Cardiac muscle cell (in vitro differentiated cells and primary cell): ENCODE data around the gene RUNX3. TPM values are rescaled to one million over a fixed set of nuclear protein-coding genes. Genes with fewer than 3 reads are reported as not detected.

Experiments used
- DNase-seq, 2 donors: peaks; one replicate each; pipeline versions ENCODE4 v3.0.0 to v3.0.0-alpha.2; 2010 to 2017; ENCODE audit warnings: low read depth in 1 of 2, low spot score in 1 of 2
- H3K27ac ChIP-seq: fragments of 200-600 bp; sonication (generic); 2 replicates; pipeline ENCODE4 v1.5.1; 2016
- H3K27me3 ChIP-seq: fragments of 200-600 bp; sonication (generic); 2 replicates; pipeline ENCODE4 v1.6.0; 2016; ENCODE audit warnings: control low read depth
- H3K36me3 ChIP-seq: fragments of 200-600 bp; sonication (generic); 2 replicates; pipeline ENCODE4 v1.5.1; 2016; ENCODE audit warnings: control low read depth
- H3K4me1 ChIP-seq: fragments of 200-600 bp; sonication (generic); 2 replicates; pipeline ENCODE4 v1.8.1; 2017; ENCODE audit warnings: low read depth, mild to moderate bottlenecking, mixed run types
- H3K4me3 ChIP-seq: fragments of 200-600 bp; sonication (generic); 2 replicates; pipeline ENCODE4 v1.5.1; 2016; ENCODE audit warnings: mild to moderate bottlenecking
- H3K9me3 ChIP-seq: fragments of 200-600 bp; sonication (generic); 2 replicates; pipeline ENCODE4 v1.5.1; 2017; ENCODE audit warnings: low read depth, mild to moderate bottlenecking, control low read depth
- polyA plus RNA-seq: library from polyadenylated mRNA; unstranded; fragments of >200 nt; fragmentation: Nextera tagmentation; extraction: Ambion mirVana; gene quantifications from 2 replicates; pipeline ENCODE4 v1.2.1, GENCODE V29; 2016
- total RNA-seq: library from RNA; depleted of rRNA; stranded (reverse); fragments of >200 nt; gene quantifications from 2 replicates; pipeline ENCODE4 v1.2.3, GENCODE V29; 2016
- TF ChIP-seq, protein P1 (sequence below): IDR thresholded peaks from 2 replicates; pipeline ENCODE4 v1.5.1; 2012; ENCODE audit warnings: low read depth, mild to moderate bottlenecking, low read length

RUNX3 gene
- total and polyA plus RNA-seq, 2 experiments from 2014 or later, result not detected

DNA sequence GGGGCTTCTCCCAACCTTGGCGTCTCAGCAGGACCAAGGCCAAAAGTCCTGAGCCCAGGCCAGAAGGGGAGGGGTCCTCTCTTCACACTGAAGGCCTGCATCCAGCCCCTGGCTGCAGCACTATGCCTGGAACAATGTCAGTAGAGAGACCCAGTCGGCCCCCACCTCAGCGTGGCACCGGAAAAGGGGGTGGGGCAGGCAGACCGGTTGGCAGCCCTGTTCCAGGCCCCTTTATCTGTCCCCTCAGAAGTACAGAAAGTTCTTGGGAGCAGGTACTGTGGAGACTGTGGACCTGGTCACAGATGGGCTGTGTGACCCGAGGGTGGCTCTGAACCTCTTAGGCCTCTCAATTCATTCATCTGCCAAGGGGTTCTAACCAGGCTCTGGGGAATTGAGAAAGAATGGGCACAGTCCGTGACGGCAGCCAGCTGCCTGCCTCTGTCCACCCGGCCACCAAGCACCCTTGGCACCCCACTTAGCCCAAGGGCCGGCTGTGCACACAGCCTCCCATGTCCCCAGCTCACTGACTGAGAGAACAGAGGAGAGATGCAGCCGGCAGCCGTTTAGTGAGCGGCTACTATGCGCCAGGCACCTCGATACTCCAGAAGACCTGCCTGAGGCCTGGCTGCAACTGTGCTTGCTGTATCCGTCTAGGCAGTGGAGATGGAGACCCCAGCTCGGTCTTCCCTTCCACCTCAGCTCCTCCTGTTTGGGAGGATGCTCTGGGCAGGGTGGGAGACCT lies 23.9 kb downstream of the RUNX3 start:
- no peak for DNase-seq
- Histone ChIP-seq H3K27ac (no peak overlapping the region), H3K9me3 (no peaks in the 10 kb centered on the region), H3K36me3 (no peaks in the 10 kb centered on the region), H3K27me3 (no peaks in the 10 kb centered on the region), H3K4me3 (no peak overlapping the region), H3K4me1 (no peaks in the 10 kb centered on the region)
- TF ChIP-seq, protein P1, sequence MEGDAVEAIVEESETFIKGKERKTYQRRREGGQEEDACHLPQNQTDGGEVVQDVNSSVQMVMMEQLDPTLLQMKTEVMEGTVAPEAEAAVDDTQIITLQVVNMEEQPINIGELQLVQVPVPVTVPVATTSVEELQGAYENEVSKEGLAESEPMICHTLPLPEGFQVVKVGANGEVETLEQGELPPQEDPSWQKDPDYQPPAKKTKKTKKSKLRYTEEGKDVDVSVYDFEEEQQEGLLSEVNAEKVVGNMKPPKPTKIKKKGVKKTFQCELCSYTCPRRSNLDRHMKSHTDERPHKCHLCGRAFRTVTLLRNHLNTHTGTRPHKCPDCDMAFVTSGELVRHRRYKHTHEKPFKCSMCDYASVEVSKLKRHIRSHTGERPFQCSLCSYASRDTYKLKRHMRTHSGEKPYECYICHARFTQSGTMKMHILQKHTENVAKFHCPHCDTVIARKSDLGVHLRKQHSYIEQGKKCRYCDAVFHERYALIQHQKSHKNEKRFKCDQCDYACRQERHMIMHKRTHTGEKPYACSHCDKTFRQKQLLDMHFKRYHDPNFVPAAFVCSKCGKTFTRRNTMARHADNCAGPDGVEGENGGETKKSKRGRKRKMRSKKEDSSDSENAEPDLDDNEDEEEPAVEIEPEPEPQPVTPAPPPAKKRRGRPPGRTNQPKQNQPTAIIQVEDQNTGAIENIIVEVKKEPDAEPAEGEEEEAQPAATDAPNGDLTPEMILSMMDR, result no peak

DNA sequence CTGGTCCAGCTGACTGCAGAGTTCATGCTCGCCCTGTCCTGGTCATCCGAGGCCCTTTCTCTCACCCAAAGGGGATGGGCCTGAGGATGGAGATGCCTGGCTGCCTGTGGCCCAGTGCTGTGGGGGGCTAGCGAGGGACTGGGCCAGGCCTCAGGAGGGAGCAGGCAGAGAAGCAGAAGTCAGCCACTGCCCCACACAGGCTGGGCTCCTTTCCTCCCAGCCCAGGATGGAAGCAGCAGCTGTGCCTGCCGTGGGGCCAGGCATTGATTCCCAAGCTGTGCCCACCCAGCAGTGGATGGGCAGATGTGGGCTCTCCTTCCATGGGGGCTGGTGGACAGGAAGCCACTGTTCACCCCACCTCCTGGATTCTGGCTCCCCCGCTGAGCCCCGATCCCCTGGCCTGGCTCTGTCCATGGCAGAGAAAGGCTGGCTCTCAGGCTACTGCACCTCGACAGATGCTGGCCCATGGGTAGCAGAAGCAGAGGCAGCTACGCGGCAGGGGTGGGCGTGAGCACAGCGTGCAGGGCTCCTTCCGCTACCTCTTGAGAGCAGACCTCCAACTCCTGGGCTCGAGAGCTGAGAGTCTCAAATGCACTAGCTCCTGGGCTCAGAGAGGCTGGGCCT lies 24.6 kb downstream of the RUNX3 start:
- no peaks in the 10 kb centered on the region for H3K9me3 ChIP-seq
- H3K36me3 ChIP-seq, result no peaks in the 10 kb centered on the region
- TF ChIP-seq, protein P1, result no peak
- no peak overlapping the region for H3K27ac ChIP-seq
- no peaks in the 10 kb centered on the region for H3K4me1 ChIP-seq
- DNase-seq, result no peak
- H3K27me3 ChIP-seq, result no peaks in the 10 kb centered on the region
- no peak overlapping the region for H3K4me3 ChIP-seq

DNA sequence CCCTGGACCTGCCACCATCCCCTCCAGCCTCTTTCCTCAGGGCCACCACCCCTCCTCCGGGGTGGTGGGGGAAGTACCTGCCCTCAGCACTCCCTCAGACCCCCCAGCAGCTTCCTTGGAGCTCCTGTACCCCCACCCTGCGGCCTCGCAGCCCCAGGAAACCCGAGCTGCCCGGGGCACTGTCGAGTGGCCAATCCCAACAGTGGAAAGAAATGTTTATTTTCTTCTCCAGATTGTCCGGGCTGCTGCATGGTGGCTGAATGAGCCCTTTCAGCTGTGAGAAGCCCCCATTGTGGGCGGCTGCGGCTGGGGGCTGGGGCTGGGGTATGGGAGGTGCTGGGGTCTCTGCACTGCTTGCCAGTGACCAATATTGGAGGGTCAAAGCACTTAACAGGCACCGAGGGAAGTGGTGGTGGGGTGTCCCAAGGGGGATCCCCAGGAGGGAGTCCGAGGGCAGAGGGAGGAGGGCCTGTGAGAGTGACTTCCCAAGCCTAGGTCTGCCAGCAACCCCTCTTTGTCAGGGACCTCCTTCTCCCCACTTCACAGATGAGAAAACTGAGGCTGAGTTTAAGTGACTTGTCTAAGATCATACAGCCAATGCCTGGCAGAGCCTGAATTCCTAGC lies 25.2 kb downstream of the RUNX3 start:
- no peak for DNase-seq
- H3K27ac ChIP-seq, result no peak overlapping the region
- no peaks in the 10 kb centered on the region for H3K27me3 ChIP-seq
- no peak overlapping the region for H3K4me3 ChIP-seq
- TF ChIP-seq, protein P1, result no peak
- H3K9me3 ChIP-seq, result no peaks in the 10 kb centered on the region
- H3K36me3 ChIP-seq, result no peaks in the 10 kb centered on the region
- H3K4me1 ChIP-seq, result no peaks in the 10 kb centered on the region

DNA sequence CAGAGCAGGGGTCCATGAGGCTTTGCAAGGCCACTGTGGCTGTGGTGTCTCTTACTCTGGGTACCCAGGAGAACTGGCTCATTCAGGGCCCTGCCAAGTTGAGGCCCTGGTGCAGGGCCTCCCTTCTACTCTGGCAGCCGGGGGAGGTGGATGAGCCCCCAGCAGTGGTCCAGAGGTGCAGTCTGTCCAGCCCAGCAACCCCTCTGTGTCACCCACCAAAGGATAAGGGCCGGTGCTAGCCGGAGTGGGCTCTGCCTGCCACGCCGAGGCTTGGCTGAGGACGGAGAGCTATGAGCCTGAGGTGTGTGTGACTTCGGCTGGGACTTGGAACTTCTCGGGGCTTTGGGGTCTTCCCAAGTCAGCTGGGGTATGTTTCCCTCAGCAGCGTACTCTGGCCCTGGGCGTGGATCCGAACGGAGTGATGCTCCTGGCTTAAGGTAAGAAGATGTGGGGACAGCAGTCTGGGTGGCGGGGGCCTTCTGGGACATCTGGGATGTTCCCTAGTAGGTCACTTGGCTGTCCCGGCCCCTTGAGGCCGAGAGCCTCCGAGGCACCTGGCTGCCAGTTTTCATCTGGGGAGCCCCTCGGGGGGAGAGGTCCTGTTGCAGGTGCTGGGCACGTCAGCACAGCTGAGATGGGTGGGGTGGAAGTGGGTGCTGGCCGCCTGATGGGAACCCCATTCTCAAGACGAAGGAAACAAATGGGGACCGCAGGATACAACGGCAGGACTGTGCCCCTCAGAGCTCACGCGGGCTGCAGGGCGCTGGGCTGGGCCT lies 25.9 kb downstream of the RUNX3 start:
- Histone ChIP-seq H3K27me3 (no peaks in the 10 kb centered on the region), H3K4me3 (no peak overlapping the region), H3K27ac (no peak overlapping the region), H3K4me1 (no peaks in the 10 kb centered on the region), H3K9me3 (no peaks in the 10 kb centered on the region), H3K36me3 (no peaks in the 10 kb centered on the region)
- TF ChIP-seq, protein P1, result no peak
- no peak for DNase-seq

DNA sequence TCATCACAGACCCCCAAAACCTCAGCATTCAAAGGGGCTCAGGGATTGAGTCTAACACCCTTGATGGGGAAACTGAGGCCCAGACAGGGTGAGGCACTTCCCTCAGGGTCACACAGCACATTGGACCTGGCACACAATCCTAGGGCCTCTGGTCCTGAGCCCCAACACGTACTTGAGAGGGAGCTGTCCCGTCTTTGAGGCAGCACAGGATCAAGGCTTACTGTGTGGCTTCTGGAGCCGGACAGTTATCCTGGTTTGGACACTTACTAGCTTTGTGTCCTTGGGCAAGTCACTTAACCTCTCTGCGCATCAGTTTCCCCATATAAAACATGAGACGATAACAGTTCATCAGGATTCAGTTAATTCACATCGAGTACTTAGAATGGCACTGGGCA lies 26.5 kb downstream of the RUNX3 start:
- DNase-seq, result no peak
- no peak overlapping the region for H3K27ac ChIP-seq

More for the DNA sequence above, 26.5 kb downstream of the RUNX3 start:
- Histone ChIP-seq H3K27me3 (no peaks in the 10 kb centered on the region), H3K4me3 (no peak overlapping the region), H3K36me3 (no peaks in the 10 kb centered on the region), H3K9me3 (no peaks in the 10 kb centered on the region), H3K4me1 (no peaks in the 10 kb centered on the region)
- TF ChIP-seq, protein P1, result no peak
